A673 (cell line): ENCODE data around the gene KAZN. TPM values are rescaled to one million over a fixed set of nuclear protein-coding genes. Genes with fewer than 3 reads are reported as not detected.
"Not testable (repeated sequence)": the region's sequence is repeated elsewhere in the genome, so short reads cannot be mapped to it uniquely, and the experiment has no call there.

Source experiments
- BruUV-seq: library from RNA; stranded (reverse); fragments of 400-500 nt; replicated peaks from 2 replicates; lab custom pipeline; 2021; lab: Mats Ljungman, UMichigan
- CTCF ChIA-PET: fragments of 300-600 bp; sonication (Branson Sonifier 250); formaldehyde crosslinking; loops from one replicate; lab custom pipeline; 2022; ENCODE audit warnings: antibody characterized with exemption; lab: Charles Lee
- POLR2A ChIA-PET: fragments of 300-600 bp; sonication (Branson Sonifier 250); formaldehyde crosslinking; loops from one replicate; lab custom pipeline; 2022; ENCODE audit warnings: antibody characterized with exemption; ENCODE audit not compliant: low non-redundant PET; lab: Charles Lee
- DNase-seq: peaks from one replicate; pipeline ENCODE4 v3.0.0-alpha.2; 2015; ENCODE audit warnings: low spot score
- H3K27ac ChIP-seq: fragments of 200-600 bp; sonication (generic); 2 replicates; pipeline ENCODE4 v1.5.1; 2016; ENCODE audit warnings: mixed run types, low read depth, mild to moderate bottlenecking, mixed read lengths, antibody characterized with exemption, low read length; ENCODE audit not compliant: poor library complexity, severe bottlenecking
- H3K27me3 ChIP-seq: fragments of 200-600 bp; sonication (generic); replicated peaks from 2 replicates; pipeline ENCODE4 v1.6.1; 2017; ENCODE audit warnings: mixed run types, low read depth, mild to moderate bottlenecking, mixed read lengths, antibody characterized with exemption, low read length; ENCODE audit not compliant: insufficient read depth, poor library complexity
- H3K36me3 ChIP-seq: fragments of 200-600 bp; sonication (generic); 2 replicates; pipeline ENCODE4 v1.6.1; 2016; ENCODE audit warnings: mixed run types, mild to moderate bottlenecking, mixed read lengths, antibody characterized with exemption, low read length; ENCODE audit not compliant: insufficient read depth, poor library complexity, severe bottlenecking
- H3K4me1 ChIP-seq: fragments of 200-600 bp; sonication (generic); 2 replicates; pipeline ENCODE4 v1.6.1; 2017; ENCODE audit warnings: mixed run types, mild to moderate bottlenecking, mixed read lengths, antibody characterized with exemption, low read length; ENCODE audit not compliant: insufficient read depth, poor library complexity, severe bottlenecking
- H3K4me3 ChIP-seq: fragments of 200-600 bp; sonication (generic); 2 replicates; pipeline ENCODE4 v1.5.1; 2016; ENCODE audit warnings: low read depth, mixed run types, mild to moderate bottlenecking, mixed read lengths, low read length; ENCODE audit not compliant: poor library complexity, severe bottlenecking
- H3K9me3 ChIP-seq: fragments of 200-600 bp; sonication (generic); 2 replicates; pipeline ENCODE4 v1.6.1; 2016; ENCODE audit warnings: mixed run types, low read depth, mild to moderate bottlenecking, mixed read lengths, antibody characterized with exemption, low read length; ENCODE audit not compliant: poor library complexity, severe bottlenecking
- EZH2 ChIP-seq: fragments of 200-600 bp; sonication (generic); IDR thresholded peaks from 2 replicates; pipeline ENCODE4 v1.6.1; 2017; ENCODE audit warnings: borderline replicate concordance, low read depth, mild to moderate bottlenecking, mixed read lengths, antibody characterized with exemption, low read length; ENCODE audit not compliant: poor library complexity, severe bottlenecking
- intact Hi-C: fragments of 100-400 bp; cut with micrococcal nuclease; formaldehyde crosslinking; loops from one replicate; pipeline ENCODE4 v1.10.0; 2022; ENCODE audit not compliant: unreplicated experiment
- total RNA-seq: library from RNA; stranded (reverse); gene quantifications from 2 replicates; pipeline ENCODE4 v1.2.3, GENCODE V29; 2021
- TF ChIP-seq, protein P1 (sequence below): fragments of 300-800, 200-600 bp; sonication (generic); conservative IDR thresholded peaks from 2 replicates; pipeline ENCODE4 v1.5.1; 2017; ENCODE audit warnings: low read depth, mild to moderate bottlenecking, antibody characterized with exemption, low read length, moderate library complexity, mixed read lengths

Gene KAZN
- total RNA-seq, 1 experiment from 2014 or later = 8.0 TPM

GRCh38 chr1:14959059-14959694 lies 360.7 kb downstream of the KAZN start:
- intact Hi-C loops = no loop called here
- H3K27me3 ChIP-seq = no peaks in the 10 kb centered on the region
- TF ChIP-seq EZH2 = no peak
- TF ChIP-seq, protein P1, sequence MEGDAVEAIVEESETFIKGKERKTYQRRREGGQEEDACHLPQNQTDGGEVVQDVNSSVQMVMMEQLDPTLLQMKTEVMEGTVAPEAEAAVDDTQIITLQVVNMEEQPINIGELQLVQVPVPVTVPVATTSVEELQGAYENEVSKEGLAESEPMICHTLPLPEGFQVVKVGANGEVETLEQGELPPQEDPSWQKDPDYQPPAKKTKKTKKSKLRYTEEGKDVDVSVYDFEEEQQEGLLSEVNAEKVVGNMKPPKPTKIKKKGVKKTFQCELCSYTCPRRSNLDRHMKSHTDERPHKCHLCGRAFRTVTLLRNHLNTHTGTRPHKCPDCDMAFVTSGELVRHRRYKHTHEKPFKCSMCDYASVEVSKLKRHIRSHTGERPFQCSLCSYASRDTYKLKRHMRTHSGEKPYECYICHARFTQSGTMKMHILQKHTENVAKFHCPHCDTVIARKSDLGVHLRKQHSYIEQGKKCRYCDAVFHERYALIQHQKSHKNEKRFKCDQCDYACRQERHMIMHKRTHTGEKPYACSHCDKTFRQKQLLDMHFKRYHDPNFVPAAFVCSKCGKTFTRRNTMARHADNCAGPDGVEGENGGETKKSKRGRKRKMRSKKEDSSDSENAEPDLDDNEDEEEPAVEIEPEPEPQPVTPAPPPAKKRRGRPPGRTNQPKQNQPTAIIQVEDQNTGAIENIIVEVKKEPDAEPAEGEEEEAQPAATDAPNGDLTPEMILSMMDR = no peak
- CTCF ChIA-PET = no interaction called here
- POLR2A ChIA-PET = no interaction called here
- no peaks in the 10 kb centered on the region for H3K36me3 ChIP-seq
- H3K4me1 ChIP-seq = no peaks in the 10 kb centered on the region
- no peak overlapping the region for H3K4me3 ChIP-seq
- H3K9me3 ChIP-seq = no peaks in the 10 kb centered on the region
- H3K27ac ChIP-seq = no peak overlapping the region
- DNase-seq = no peak
- BruUV-seq = no TSS peak

DNA sequence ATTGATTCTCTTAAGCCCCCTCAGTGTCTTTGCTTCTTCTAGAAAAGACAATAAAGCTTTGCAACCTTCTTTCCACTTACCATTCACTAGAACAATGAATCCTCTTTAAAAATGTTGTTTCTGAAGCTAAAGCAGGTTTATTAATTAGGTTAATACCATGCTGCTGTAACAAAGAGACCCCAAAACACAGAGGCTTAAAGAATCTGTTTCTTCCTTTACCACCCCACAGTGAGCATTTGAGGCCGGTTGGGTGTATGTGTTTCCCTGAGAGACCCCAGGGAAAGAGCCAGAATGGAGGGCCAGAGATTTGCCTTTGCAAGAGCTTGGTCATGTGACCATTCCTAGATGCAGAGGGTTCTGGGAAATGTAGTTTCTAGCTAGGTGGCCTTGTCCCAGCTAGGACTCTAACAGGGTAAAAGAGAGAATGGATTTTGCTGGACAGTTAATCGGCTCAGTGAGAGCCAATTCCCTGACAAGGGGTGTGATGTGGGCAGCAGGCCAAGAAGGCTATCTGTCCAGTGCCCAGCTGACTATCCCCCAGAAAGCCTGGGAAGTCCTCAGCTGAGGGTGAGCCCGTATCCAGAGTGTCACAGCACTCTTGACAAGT lies 363.3 kb downstream of the KAZN start:
- POLR2A ChIA-PET = interaction anchor here (0.5 kb wide), 1 partner anchor 1159 kb away, joined by 3 read pairs; no protein-coding TSS in a partner anchor

GRCh38 chr1:14962407-14962806 lies 363.9 kb downstream of the KAZN start:
- DNase-seq = no peak
- no peak overlapping the region for H3K4me3 ChIP-seq
- H3K36me3 ChIP-seq = no peaks in the 10 kb centered on the region
- H3K9me3 ChIP-seq = no peaks in the 10 kb centered on the region
- no TSS peak for BruUV-seq
- H3K27me3 ChIP-seq = no peaks in the 10 kb centered on the region
- H3K4me1 ChIP-seq = no peaks in the 10 kb centered on the region
- no peak for TF ChIP-seq EZH2
- TF ChIP-seq, protein P1 = no peak
- intact Hi-C loops = no loop called here
- ChIA-PET POLR2A (no interaction called here), CTCF (interaction anchor here (0.9 kb wide), 1 partner anchor 65 kb away, joined by 3 read pairs; no protein-coding TSS in a partner anchor)
- no peak overlapping the region for H3K27ac ChIP-seq

More for the DNA sequence above, 363.3 kb downstream of the KAZN start:
- Histone ChIP-seq H3K27me3 (no peaks in the 10 kb centered on the region), H3K36me3 (no peaks in the 10 kb centered on the region), H3K9me3 (no peaks in the 10 kb centered on the region), H3K27ac (no peak overlapping the region), H3K4me3 (no peak overlapping the region), H3K4me1 (no peaks in the 10 kb centered on the region)
- no peak for TF ChIP-seq EZH2
- TF ChIP-seq, protein P1 = no peak
- intact Hi-C loops = no loop called here
- no peak for DNase-seq
- BruUV-seq = no TSS peak
- CTCF ChIA-PET = interaction anchor here (0.9 kb wide), 1 partner anchor 66 kb away, joined by 3 read pairs; no protein-coding TSS in a partner anchor

DNA sequence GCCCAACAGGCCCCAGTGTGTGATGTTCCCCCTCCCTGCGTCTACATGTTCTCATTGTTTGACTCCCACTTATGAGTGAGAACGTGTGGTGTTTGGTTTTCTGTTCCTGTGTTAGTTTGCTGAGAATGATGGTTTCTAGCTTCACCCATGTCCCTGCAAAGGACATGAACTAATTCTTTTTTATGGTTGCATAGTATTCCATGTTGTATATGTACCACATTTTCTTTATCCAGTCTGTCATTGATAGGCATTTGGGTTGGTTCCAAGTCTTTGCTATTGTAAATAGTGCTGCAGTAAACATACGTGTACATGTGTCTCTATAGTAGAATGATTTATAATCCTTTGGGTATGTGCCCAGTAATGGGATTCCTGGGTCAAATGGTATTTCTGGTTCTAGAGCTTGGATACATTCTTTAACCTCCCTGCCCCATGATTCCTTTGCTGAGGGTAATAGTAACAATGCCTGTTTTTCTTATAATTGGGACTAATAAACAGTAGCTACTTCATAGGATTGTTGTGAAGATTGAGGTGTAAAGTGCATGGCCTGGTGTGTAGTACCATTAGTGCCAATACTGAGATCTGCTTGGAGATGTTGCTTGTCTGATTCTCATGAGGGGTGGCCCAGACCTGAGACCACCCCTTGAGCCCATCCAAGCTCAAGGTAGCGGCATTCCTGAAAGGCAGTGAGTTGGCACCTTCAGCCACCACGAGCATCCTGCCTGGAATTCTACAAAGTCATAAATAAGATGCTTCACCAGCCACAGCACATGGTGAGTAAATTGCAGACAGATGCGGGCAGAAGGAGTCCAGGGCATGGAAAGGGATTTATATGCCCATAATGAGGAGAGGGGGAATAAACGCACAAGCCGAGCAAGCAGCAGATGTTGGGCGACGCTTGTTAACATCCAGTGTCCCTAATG lies 365.6 kb downstream of the KAZN start:
- H3K9me3 ChIP-seq, POLR2A ChIA-PET, CTCF ChIA-PET: not testable (repeated sequence)

More for the DNA sequence above, 365.6 kb downstream of the KAZN start:
- H3K27ac ChIP-seq, intact Hi-C loops, DNase-seq, H3K36me3 ChIP-seq, H3K4me1 ChIP-seq, H3K27me3 ChIP-seq, BruUV-seq, H3K4me3 ChIP-seq: not testable (repeated sequence)
